Fibroblast of pulmonary artery (primary cell): ENCODE data around the gene FBXO24.
"Not testable (repeated sequence)": the region's sequence is repeated elsewhere in the genome, so short reads cannot be mapped to it uniquely, and the experiment has no call there.

ENCODE experiments used
- DNase-seq: peaks from one replicate; pipeline ENCODE4 v3.0.0-alpha.2; 2010; ENCODE audit warnings: low read depth
- H3K4me3 ChIP-seq: replicated peaks from 2 replicates; pipeline ENCODE4 v1.5.1; 2011; ENCODE audit warnings: low read depth, mild to moderate bottlenecking, control low read depth, low read length, moderate library complexity
- CTCF ChIP-seq: IDR thresholded peaks from 2 replicates; pipeline ENCODE4 v1.5.1; 2011; ENCODE audit warnings: mild to moderate bottlenecking, control low read depth, low read length, inconsistent platforms; ENCODE audit errors: missing control alignments

FBXO24 gene

GRCh38 chr7:100547872-100548271, 38.3 kb upstream of the FBXO24 start:
- no peak overlapping the region for H3K4me3 ChIP-seq
- TF ChIP-seq CTCF: peak; percentile 16
- peak; percentile 87 for DNase-seq

- H3K4me3 ChIP-seq: not testable (repeated sequence)
These were observed 37.7 kb upstream of the FBXO24 start for GRCh38 chr7:100548446-100548845.

GRCh38 chr7:100552532-100552931, 33.6 kb upstream of the FBXO24 start:
- no peak for DNase-seq
- no peak for TF ChIP-seq CTCF

More at GRCh38 chr7:100548446-100548845, 37.7 kb upstream of the FBXO24 start:
- DNase-seq: peak; percentile 39

GRCh38 chr7:100553032-100553431, 33.1 kb upstream of the FBXO24 start:
- no peak for TF ChIP-seq CTCF
- H3K4me3 ChIP-seq: no peak overlapping the region
- DNase-seq: no peak

More at GRCh38 chr7:100552532-100552931, 33.6 kb upstream of the FBXO24 start:
- H3K4me3 ChIP-seq: no peak overlapping the region

- no peak overlapping the region for H3K4me3 ChIP-seq
- no peak for TF ChIP-seq CTCF
These were observed 30.4 kb upstream of the FBXO24 start for GRCh38 chr7:100555701-100556100.

GRCh38 chr7:100556541-100556940, 29.6 kb upstream of the FBXO24 start:
- DNase-seq: peak; percentile 72

More at GRCh38 chr7:100555701-100556100, 30.4 kb upstream of the FBXO24 start:
- DNase-seq: no peak

GRCh38 chr7:100559127-100559526, 27.0 kb upstream of the FBXO24 start:
- TF ChIP-seq CTCF: no peak
- H3K4me3 ChIP-seq: no peak overlapping the region
- no peak for DNase-seq

More at GRCh38 chr7:100556541-100556940, 29.6 kb upstream of the FBXO24 start:
- no peak for TF ChIP-seq CTCF
- no peak overlapping the region for H3K4me3 ChIP-seq
